Body of pancreas (tissue), 4 donors: Measurements from ENCODE around the gene METTL6.

ENCODE experiments used
- POLR2A ChIP-seq, 3 donors: fragments of 450-650 bp; IDR thresholded peaks; one replicate each; pipeline ENCODE4 v1.6.1; 2016; ENCODE audit warnings: antibody characterized with exemption in 3 of 3, mild to moderate bottlenecking in 2 of 3
- TF ChIP-seq, protein P1 (sequence below), 7 experiments: fragments of 450-650 bp in 4 of 7; fragments of 200-600 bp in 3 of 7; sonication (generic) in 3 of 7; IDR thresholded peaks; one replicate each; pipeline ENCODE4 v1.5.1; 2016 to 2019; ENCODE audit warnings: antibody characterized with exemption in 7 of 7

DNA sequence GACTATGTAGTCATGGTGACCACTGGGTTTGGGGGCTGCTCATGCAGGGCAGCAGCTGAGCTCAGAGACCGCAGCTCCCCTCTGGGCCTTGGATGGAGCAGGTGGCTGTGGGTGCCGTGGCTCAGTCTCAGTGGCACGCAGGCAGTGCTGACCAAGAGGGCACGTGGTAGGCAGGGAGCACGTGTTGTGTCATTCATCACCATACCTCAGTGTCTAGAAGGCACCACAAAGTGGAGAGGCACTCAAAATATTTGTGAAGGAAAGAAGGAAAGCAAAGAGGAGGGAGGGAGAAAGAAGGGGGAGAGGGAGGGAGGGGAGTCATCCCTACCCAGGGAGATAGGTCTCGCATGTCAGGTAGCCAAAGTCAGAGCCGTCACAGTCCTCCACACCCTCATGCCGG lies 26.2 kb upstream of the METTL6 start:
- TF ChIP-seq, protein P1, sequence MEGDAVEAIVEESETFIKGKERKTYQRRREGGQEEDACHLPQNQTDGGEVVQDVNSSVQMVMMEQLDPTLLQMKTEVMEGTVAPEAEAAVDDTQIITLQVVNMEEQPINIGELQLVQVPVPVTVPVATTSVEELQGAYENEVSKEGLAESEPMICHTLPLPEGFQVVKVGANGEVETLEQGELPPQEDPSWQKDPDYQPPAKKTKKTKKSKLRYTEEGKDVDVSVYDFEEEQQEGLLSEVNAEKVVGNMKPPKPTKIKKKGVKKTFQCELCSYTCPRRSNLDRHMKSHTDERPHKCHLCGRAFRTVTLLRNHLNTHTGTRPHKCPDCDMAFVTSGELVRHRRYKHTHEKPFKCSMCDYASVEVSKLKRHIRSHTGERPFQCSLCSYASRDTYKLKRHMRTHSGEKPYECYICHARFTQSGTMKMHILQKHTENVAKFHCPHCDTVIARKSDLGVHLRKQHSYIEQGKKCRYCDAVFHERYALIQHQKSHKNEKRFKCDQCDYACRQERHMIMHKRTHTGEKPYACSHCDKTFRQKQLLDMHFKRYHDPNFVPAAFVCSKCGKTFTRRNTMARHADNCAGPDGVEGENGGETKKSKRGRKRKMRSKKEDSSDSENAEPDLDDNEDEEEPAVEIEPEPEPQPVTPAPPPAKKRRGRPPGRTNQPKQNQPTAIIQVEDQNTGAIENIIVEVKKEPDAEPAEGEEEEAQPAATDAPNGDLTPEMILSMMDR (IDR thresholded peaks at IDR 0.05) = no peak
- no peak for TF ChIP-seq POLR2A (IDR thresholded peaks at IDR 0.05)
